HUES6 (cell line): Measurements from ENCODE around the gene TMEM165.

Experiments used
- H3K27ac ChIP-seq: 2 replicates; pipeline ENCODE4 v1.7.0; 2013; ENCODE audit warnings: low read depth, mild to moderate bottlenecking, low read length, inconsistent platforms
- H3K27me3 ChIP-seq: 2 replicates; pipeline ENCODE4 v1.6.1; 2013; ENCODE audit warnings: low read length; ENCODE audit not compliant: control insufficient read depth, insufficient read depth
- H3K36me3 ChIP-seq: 2 replicates; pipeline ENCODE4 v1.6.1; 2013; ENCODE audit warnings: low read length; ENCODE audit not compliant: control insufficient read depth, insufficient read depth
- H3K4me1 ChIP-seq: 2 replicates; pipeline ENCODE4 v1.6.1; 2013; ENCODE audit warnings: low read length; ENCODE audit not compliant: control insufficient read depth, insufficient read depth
- H3K4me3 ChIP-seq: 2 replicates; pipeline ENCODE4 v1.5.1; 2013; ENCODE audit warnings: low read depth, low read length
- H3K9ac ChIP-seq: one replicate; pipeline ENCODE4 v1.6.1; 2013; ENCODE audit warnings: mild to moderate bottlenecking, low read length
- H3K9me3 ChIP-seq: 2 replicates; pipeline ENCODE4 v1.6.1; 2013; ENCODE audit warnings: low read depth, low read length; ENCODE audit not compliant: control insufficient read depth, insufficient read depth

TMEM165 gene

DNA sequence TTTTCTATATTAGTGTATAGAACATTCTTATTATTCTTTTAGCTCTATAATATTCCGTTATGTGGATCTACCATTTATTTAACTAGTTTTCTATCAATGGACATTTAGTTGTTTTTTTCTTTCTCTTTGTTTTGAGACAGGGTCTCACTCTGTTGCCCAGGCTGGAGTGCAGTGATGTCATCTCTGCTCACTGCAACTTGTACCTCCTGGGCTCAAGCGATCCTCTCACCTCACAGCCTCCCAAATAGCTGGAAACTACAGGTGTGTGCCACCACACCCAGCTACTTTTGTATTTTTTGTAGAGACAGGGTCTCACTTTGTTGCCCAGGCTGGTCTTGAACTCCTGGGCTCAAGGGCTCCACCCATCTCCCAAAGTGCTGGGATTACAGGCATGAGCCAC, 10.8 kb downstream of the TMEM165 start:
- Histone ChIP-seq H3K9ac (no peak overlapping the region), H3K27me3 (no peaks in the 10 kb centered on the region), H3K36me3 (peaks cover 58% of the 10 kb centered on the region), H3K9me3 (no peaks in the 10 kb centered on the region), H3K27ac (no peak overlapping the region), H3K4me1 (peaks cover 18% of the 10 kb centered on the region; the same call in 1 of the 2 replicates), H3K4me3 (no peak overlapping the region)

DNA sequence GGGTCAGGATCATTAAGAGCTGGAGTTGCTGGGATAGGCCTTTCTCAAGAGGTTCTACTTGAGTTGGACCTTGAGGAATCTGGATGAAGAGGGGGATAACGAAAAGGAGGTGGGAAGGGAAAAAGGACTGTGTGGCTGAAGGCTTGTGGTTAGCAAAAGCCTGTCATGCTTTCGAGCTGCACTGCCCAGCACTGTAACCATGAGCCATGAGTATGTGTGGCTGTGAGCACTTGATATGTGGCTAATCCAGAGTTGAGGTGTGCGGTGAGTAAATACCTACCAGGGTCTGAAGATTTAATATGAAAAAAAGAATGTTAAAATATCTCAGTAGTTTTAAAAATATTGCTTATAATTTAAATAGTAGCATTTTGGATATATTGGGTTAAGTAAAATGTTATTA, 11.4 kb downstream of the TMEM165 start:
- no peaks in the 10 kb centered on the region for H3K27me3 ChIP-seq
- H3K9ac ChIP-seq, result no peak overlapping the region
- no peak overlapping the region for H3K27ac ChIP-seq
- no peak overlapping the region for H3K4me3 ChIP-seq
- peaks cover 63% of the 10 kb centered on the region for H3K36me3 ChIP-seq
- H3K9me3 ChIP-seq, result no peaks in the 10 kb centered on the region
- peaks cover 18% of the 10 kb centered on the region; the same call in 1 of the 2 replicates for H3K4me1 ChIP-seq

DNA sequence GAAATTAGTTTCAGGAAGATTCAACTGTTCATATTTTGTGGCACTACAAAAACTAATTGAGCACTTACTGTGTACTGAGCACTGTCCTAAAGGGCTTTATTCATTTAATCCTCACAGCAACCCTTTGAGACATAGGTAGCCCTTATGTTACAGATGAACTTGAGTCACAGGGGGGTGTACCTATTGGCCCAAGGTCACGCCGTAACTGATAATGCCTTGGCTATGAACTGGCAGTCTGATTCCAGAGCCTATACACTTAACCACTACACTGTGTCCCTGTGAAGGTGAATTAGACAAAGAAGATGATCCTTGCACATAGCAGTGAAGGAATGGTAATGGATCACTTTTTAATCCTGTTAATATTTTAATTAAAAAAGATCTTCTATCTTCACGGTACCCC, 12.0 kb downstream of the TMEM165 start:
- H3K36me3 ChIP-seq, result peaks cover 66% of the 10 kb centered on the region
- H3K4me3 ChIP-seq, result no peak overlapping the region
- H3K27ac ChIP-seq, result no peak overlapping the region

DNA sequence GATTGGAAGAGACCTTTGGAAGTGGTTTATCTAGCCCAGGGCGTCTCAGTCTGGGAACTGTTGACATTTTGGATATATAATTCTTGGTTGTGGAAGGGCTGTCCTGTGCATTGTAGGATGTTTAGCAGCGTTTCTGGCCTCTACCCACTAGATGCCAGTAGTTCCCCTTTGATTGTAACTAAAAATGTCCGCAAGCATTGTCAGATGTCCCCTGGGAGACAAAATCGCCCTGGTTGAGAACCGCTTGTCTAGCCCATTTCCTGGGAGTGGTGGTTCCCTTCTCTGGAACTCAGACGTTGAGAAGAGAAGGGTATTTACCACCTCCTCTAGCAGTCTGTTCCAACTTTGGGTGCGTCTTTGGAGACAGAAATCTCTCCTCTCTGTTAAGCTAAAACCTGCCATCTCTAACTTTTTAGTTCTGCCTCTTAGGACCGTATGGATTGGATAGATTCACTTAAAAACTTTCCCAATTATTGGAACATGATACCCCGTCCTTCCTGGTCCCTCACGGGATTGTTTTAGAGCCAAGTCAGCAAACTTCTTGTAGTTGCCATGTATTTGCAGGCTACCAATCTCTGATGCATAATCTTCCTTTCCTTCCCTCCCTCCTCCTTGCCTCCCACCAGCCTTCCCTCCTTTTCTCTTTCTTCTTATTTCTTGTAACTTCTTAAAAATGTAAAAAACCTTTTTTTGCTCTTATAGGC, 13.9 kb downstream of the TMEM165 start:
- H3K9ac ChIP-seq, result no peak overlapping the region
- no peaks in the 10 kb centered on the region for H3K9me3 ChIP-seq
- peaks cover 61% of the 10 kb centered on the region for H3K36me3 ChIP-seq
- no peak overlapping the region for H3K4me3 ChIP-seq
- H3K27ac ChIP-seq, result no peak overlapping the region
- no peaks in the 10 kb centered on the region for H3K27me3 ChIP-seq
- H3K4me1 ChIP-seq, result peaks cover 18% of the 10 kb centered on the region; the same call in 1 of the 2 replicates

More for the DNA sequence above, 12.0 kb downstream of the TMEM165 start:
- no peaks in the 10 kb centered on the region for H3K9me3 ChIP-seq
- no peak overlapping the region for H3K9ac ChIP-seq
- peaks cover 18% of the 10 kb centered on the region; the same call in 1 of the 2 replicates for H3K4me1 ChIP-seq
- no peaks in the 10 kb centered on the region for H3K27me3 ChIP-seq

DNA sequence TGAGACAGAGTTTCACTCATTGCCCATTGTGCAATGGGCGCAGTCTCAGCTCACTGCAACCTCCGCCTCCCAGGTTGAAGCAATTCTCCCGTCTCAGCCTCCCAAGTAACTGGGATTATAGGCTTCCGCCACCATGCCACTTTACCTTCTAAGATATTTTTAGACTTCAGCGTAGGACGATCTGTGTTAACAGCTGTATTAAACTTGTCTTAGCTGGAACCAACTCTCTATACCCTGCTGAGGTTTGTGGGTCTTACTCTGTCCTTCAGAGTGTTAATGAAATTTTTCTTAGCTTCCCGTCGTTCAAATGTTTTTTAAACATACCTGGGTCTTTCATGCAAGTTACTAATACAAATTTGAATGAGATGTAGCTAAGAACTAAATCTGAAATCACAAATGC, 14.7 kb downstream of the TMEM165 start:
- Histone ChIP-seq H3K4me1 (peaks cover 18% of the 10 kb centered on the region; the same call in 1 of the 2 replicates), H3K9me3 (no peaks in the 10 kb centered on the region), H3K27me3 (no peaks in the 10 kb centered on the region), H3K36me3 (peaks cover 61% of the 10 kb centered on the region), H3K4me3 (no peak overlapping the region), H3K9ac (no peak overlapping the region), H3K27ac (no peak overlapping the region)

DNA sequence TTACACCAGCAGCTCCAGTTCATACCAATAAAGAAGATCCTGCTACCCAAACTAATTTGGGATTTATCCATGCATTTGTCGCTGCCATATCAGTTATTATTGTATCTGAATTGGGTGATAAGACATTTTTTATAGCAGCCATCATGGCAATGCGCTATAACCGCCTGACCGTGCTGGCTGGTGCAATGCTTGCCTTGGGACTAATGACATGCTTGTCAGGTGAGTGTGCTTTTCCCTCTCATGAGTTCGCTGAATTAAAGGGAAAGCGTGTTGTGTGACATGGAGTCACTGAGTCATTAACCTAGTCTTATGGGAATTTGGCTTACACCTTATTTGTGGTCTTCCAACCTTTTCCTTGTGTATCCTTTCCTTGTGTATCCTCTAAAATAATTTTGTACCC, 15.9 kb downstream of the TMEM165 start:
- Histone ChIP-seq H3K9me3 (no peaks in the 10 kb centered on the region), H3K27me3 (no peaks in the 10 kb centered on the region), H3K36me3 (peaks cover 61% of the 10 kb centered on the region), H3K4me1 (peaks cover 18% of the 10 kb centered on the region; the same call in 1 of the 2 replicates), H3K27ac (no peak overlapping the region), H3K9ac (no peak overlapping the region), H3K4me3 (no peak overlapping the region)

DNA sequence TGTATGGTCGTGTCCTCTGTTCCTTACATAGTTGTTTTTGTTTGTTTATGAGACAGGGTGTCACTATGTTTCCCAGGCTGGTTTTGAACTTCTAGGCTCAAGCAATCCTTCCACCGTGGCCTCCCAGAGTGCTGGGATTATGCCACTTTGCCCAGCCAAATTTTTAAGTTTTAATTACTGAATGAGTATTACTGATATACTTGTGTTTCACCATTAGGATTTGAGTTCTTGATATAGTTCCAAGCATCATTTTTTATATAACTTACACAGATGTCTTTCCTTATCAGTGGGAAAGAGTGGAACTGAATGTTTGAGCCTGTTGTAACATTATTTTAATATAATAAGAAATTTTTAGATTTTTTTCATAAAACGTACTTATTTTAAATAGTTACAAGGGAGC, 20.4 kb downstream of the TMEM165 start:
- H3K9ac ChIP-seq, result no peak overlapping the region
- H3K9me3 ChIP-seq, result no peaks in the 10 kb centered on the region
- H3K36me3 ChIP-seq, result peaks cover 79% of the 10 kb centered on the region
- no peaks in the 10 kb centered on the region for H3K27me3 ChIP-seq
- H3K27ac ChIP-seq, result no peak overlapping the region
- H3K4me3 ChIP-seq, result no peak overlapping the region
- H3K4me1 ChIP-seq, result no peaks in the 10 kb centered on the region

DNA sequence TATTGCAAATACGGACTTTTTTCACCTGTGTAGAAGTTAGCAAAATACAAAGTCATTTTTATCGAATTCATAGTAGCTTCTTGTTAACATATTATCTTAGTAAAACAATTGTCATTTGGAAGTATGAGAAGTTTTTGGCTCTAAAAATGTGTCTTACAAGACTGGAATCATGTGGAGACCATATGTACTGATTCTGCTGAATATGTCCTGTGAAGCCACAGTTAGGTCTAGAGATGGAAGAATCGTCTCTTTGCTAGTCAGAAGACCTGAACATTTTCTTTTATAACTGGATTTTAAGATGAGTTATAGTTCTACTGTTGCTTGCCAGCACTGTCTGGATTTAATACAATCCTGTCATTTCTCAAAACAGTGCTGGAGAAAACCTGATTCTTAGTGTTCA, 29.0 kb downstream of the TMEM165 start:
- H3K27me3 ChIP-seq, result no peaks in the 10 kb centered on the region
- H3K36me3 ChIP-seq, result peaks cover 95% of the 10 kb centered on the region
- H3K4me3 ChIP-seq, result no peak overlapping the region
- H3K4me1 ChIP-seq, result no peaks in the 10 kb centered on the region
- H3K9ac ChIP-seq, result no peak overlapping the region
- H3K9me3 ChIP-seq, result no peaks in the 10 kb centered on the region
- no peak overlapping the region for H3K27ac ChIP-seq

DNA sequence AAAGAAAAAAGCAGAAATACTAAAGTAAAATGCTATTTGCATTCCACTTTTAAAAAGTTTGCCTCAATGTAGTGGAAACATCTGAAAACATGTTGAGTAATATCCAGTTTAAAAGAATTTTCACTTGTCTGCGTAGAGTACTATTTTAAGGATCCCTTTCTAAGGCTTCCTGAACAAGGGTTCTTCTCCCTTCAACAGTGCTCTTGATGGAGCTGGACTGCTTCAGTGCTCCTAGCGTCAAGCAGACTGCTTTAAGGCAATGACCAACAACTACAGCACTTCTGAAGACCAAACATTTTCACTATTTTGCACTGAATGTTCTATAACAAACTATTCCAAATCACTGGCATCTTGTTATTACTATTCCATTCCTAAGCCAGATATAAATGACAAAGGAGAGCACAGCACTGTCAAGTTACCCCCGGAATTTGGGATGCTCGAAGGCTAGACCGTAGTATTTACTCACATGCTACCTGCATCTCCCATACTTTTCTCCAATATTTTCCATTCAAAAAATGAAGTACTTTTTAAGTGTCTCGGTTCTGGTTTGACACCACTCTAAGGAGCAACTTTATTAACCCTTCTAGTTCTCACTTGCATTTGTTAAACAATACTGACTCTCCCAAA, 36.1 kb downstream of the TMEM165 start:
- Histone ChIP-seq H3K9ac (no peak overlapping the region), H3K4me1 (peaks cover 21% of the 10 kb centered on the region), H3K36me3 (peaks cover 78% of the 10 kb centered on the region), H3K27me3 (no peaks in the 10 kb centered on the region), H3K4me3 (no peak overlapping the region), H3K27ac (no peak overlapping the region), H3K9me3 (no peaks in the 10 kb centered on the region)

DNA sequence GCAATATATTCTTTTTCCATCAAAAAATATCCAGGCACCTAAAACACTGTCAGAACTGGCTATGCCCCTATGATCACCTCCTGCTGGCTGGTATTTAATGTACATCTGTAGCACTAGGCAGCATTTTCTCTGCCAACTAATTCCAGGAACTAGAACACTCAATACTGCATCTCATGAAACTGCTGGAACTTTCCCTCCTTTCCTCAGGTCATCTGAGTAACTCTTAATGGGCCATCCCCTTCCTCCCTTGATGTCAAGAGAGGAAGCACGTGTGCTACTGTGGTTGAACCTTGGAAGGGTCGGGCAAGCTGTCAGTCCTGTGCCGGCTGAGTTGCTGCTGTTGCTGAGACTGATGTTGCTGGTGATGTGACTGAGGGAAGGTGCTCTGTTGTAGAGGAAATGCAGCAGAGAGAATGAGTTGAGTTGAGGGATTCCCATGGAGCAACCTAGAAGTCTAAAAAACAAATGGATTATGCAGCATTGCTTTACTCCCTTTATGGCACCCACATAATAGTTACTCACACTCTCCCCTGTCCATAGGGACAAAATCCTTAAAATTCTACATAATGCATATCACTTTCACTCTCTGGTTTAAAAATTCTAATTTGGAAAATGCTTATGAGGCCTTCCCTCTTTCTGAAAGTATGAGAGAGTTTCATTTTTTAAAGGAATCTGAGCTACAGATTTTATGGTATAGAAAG, 39.5 kb downstream of the TMEM165 start:
- Histone ChIP-seq H3K4me3 (no peak overlapping the region), H3K36me3 (peaks cover 68% of the 10 kb centered on the region), H3K9me3 (no peaks in the 10 kb centered on the region), H3K9ac (no peak overlapping the region), H3K27me3 (no peaks in the 10 kb centered on the region), H3K4me1 (peaks cover 21% of the 10 kb centered on the region), H3K27ac (no peak overlapping the region)

DNA sequence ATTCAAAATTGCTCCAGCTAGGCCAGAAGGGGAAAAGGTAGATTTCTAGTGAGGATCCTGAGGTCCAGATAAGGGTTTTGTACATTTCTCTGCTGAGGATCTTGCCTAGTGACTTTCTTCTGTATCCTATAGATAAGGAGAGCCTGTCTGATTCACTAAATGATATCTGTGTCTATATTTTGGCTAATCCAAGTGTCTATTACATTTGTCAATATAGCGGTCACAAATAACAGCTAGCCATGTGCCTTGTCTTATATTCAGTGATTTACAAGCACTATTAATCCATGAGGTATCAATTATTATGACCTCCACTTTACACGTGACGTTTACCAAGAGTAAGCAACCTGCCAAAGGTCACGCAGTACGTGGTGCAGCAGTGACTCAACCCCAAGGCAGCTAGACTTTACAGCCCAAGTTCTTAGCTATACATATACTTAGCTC, 41.6 kb downstream of the TMEM165 start:
- H3K36me3 ChIP-seq, result peaks cover 79% of the 10 kb centered on the region
- H3K9me3 ChIP-seq, result no peaks in the 10 kb centered on the region
- H3K9ac ChIP-seq, result no peak overlapping the region
- H3K27ac ChIP-seq, result no peak overlapping the region
- peaks cover 10% of the 10 kb centered on the region for H3K4me1 ChIP-seq
- no peak overlapping the region for H3K4me3 ChIP-seq
- H3K27me3 ChIP-seq, result no peaks in the 10 kb centered on the region
